WTC11 (cell line): ENCODE results near the gene ATP2C1. TPM values are rescaled to one million over a fixed set of nuclear protein-coding genes. Genes with fewer than 3 reads are reported as not detected.

Source experiments
- ATAC-seq: fragments of 200-7000 bp; cut with Tn5 transposase; 2 replicates; pipeline ENCODE4 v1.10.0; 2021; ENCODE audit warnings: mild to moderate bottlenecking, moderate library complexity
- CTCF ChIA-PET: fragments of 300-600 bp; sonication (Branson Sonifier 250); formaldehyde crosslinking; loops from one replicate; lab custom pipeline; 2021; ENCODE audit warnings: antibody characterized with exemption; lab: Charles Lee
- POLR2A ChIA-PET: fragments of 350-600 bp; sonication (Branson Sonifier 250); formaldehyde crosslinking; loops from one replicate; lab custom pipeline; 2021; ENCODE audit warnings: antibody characterized with exemption; lab: Charles Lee
- DNase-seq: peaks from one replicate; pipeline ENCODE4 v3.0.0; 2021; ENCODE audit warnings: low spot score
- H3K27ac Mint-ChIP-seq: 2 replicates; pipeline ENCODE4 v1.8.0; 2021; ENCODE audit warnings: mixed read lengths
- H3K27me3 Mint-ChIP-seq: 2 replicates; pipeline ENCODE4 v1.8.0; 2021; ENCODE audit warnings: low read depth, mild to moderate bottlenecking, moderate library complexity, mixed read lengths
- H3K36me3 Mint-ChIP-seq: 2 replicates; pipeline ENCODE4 v1.8.0; 2021; ENCODE audit warnings: mixed read lengths
- H3K4me1 Mint-ChIP-seq: 2 replicates; pipeline ENCODE4 v1.8.0; 2022; ENCODE audit warnings: mixed read lengths
- H3K4me3 Mint-ChIP-seq: 2 replicates; pipeline ENCODE4 v1.8.0; 2021; ENCODE audit warnings: mild to moderate bottlenecking, moderate library complexity, mixed read lengths
- H3K9me3 Mint-ChIP-seq: 2 replicates; pipeline ENCODE4 v1.8.0; 2021; ENCODE audit warnings: mixed read lengths
- CREB1 ChIP-seq: sonication (generic); formaldehyde crosslinking; IDR thresholded peaks from 2 replicates; pipeline ENCODE4 v1.8.0; 2023; ENCODE audit warnings: mild to moderate bottlenecking, missing genetic modification reagents
- MXD4 ChIP-seq: fragments of 250-450 bp; sonication (Bioruptor Pico); IDR thresholded peaks from 2 replicates; pipeline ENCODE4 v1.8.0; 2021; ENCODE audit warnings: mild to moderate bottlenecking, moderate library complexity, borderline replicate concordance
- NFATC4 ChIP-seq: fragments of 250-450 bp; sonication (Bioruptor Pico); IDR thresholded peaks from 2 replicates; pipeline ENCODE4 v1.9.0; 2021; ENCODE audit warnings: mild to moderate bottlenecking
- NFE2L1 ChIP-seq: sonication (generic); formaldehyde crosslinking; IDR thresholded peaks from 2 replicates; pipeline ENCODE4 v1.8.1; 2023; ENCODE audit warnings: missing genetic modification reagents
- SMAD4 ChIP-seq: sonication (generic); formaldehyde crosslinking; IDR thresholded peaks from 2 replicates; pipeline ENCODE4 v1.8.0; 2022; ENCODE audit warnings: mild to moderate bottlenecking, missing genetic modification reagents
- TEAD4 ChIP-seq: sonication (generic); formaldehyde crosslinking; IDR thresholded peaks from 2 replicates; pipeline ENCODE4 v1.8.0; 2022; ENCODE audit warnings: mild to moderate bottlenecking, missing genetic modification reagents
- ZNF121 ChIP-seq: sonication (generic); formaldehyde crosslinking; IDR thresholded peaks from 2 replicates; pipeline ENCODE4 v1.8.0; 2023; ENCODE audit warnings: missing genetic modification reagents
- total RNA-seq: library from RNA; stranded (reverse); gene quantifications from 3 replicates; pipeline ENCODE4 v1.2.3, GENCODE V29; 2021
- TF ChIP-seq, protein P1 (sequence below): sonication (generic); formaldehyde crosslinking; IDR thresholded peaks from 2 replicates; pipeline ENCODE4 v1.8.0; 2023; ENCODE audit warnings: missing genetic modification reagents, mild to moderate bottlenecking, borderline replicate concordance
- TF ChIP-seq, protein P2 (sequence below): sonication (generic); formaldehyde crosslinking; IDR thresholded peaks from 2 replicates; pipeline ENCODE4 v1.8.1; 2023; ENCODE audit warnings: mild to moderate bottlenecking, moderate library complexity, missing genetic modification reagents
- TF ChIP-seq, protein P3 (sequence below): sonication (generic); formaldehyde crosslinking; IDR thresholded peaks from 2 replicates; pipeline ENCODE4 v1.8.1; 2022; ENCODE audit warnings: low read depth, mild to moderate bottlenecking, moderate library complexity, missing genetic modification reagents, borderline replicate concordance
- TF ChIP-seq, protein P4 (sequence below): sonication (generic); formaldehyde crosslinking; IDR thresholded peaks from 2 replicates; pipeline ENCODE4 v1.8.0; 2023; ENCODE audit warnings: mild to moderate bottlenecking, missing genetic modification reagents
- TF ChIP-seq, protein P5 (sequence below): sonication (generic); formaldehyde crosslinking; IDR thresholded peaks from 2 replicates; pipeline ENCODE4 v1.8.0; 2022; ENCODE audit warnings: mild to moderate bottlenecking, missing genetic modification reagents
- TF ChIP-seq, protein P6 (sequence below): sonication (generic); formaldehyde crosslinking; IDR thresholded peaks from 2 replicates; pipeline ENCODE4 v1.8.1; 2023; ENCODE audit warnings: mild to moderate bottlenecking, missing genetic modification reagents
- TF ChIP-seq, protein P7 (sequence below): sonication (generic); formaldehyde crosslinking; IDR thresholded peaks from 2 replicates; pipeline ENCODE4 v1.8.1; 2022; ENCODE audit warnings: mild to moderate bottlenecking, moderate library complexity, missing genetic modification reagents

The ATP2C1 gene
- total RNA-seq, 1 experiment from 2014 or later, result 62.5 TPM

DNA sequence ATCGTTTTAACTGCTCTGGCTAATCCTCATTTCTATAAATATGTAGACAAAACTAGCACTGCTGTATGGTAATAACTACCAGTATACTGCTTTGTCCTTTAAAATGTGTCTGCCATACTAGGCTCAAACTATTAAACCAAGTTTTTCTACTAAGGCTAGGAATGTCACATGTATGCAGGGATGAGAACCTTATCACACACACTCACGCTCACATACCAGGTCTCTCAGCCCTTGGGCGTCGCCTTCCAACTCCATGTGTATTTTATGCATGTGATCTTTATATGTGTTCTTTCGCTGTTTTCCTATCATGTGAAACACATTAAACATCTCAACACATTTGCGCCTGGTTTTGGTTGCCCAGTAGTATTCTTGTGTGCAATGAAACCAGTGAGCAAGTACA, 32.6 kb downstream of the ATP2C1 start (continued):
- TF ChIP-seq, protein P1, sequence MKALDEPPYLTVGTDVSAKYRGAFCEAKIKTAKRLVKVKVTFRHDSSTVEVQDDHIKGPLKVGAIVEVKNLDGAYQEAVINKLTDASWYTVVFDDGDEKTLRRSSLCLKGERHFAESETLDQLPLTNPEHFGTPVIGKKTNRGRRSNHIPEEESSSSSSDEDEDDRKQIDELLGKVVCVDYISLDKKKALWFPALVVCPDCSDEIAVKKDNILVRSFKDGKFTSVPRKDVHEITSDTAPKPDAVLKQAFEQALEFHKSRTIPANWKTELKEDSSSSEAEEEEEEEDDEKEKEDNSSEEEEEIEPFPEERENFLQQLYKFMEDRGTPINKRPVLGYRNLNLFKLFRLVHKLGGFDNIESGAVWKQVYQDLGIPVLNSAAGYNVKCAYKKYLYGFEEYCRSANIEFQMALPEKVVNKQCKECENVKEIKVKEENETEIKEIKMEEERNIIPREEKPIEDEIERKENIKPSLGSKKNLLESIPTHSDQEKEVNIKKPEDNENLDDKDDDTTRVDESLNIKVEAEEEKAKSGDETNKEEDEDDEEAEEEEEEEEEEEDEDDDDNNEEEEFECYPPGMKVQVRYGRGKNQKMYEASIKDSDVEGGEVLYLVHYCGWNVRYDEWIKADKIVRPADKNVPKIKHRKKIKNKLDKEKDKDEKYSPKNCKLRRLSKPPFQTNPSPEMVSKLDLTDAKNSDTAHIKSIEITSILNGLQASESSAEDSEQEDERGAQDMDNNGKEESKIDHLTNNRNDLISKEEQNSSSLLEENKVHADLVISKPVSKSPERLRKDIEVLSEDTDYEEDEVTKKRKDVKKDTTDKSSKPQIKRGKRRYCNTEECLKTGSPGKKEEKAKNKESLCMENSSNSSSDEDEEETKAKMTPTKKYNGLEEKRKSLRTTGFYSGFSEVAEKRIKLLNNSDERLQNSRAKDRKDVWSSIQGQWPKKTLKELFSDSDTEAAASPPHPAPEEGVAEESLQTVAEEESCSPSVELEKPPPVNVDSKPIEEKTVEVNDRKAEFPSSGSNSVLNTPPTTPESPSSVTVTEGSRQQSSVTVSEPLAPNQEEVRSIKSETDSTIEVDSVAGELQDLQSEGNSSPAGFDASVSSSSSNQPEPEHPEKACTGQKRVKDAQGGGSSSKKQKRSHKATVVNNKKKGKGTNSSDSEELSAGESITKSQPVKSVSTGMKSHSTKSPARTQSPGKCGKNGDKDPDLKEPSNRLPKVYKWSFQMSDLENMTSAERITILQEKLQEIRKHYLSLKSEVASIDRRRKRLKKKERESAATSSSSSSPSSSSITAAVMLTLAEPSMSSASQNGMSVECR, result no peak
- TF ChIP-seq ZNF121 (CRISPR knock-in tag) (no peak), NFE2L1 (CRISPR knock-in tag) (no peak), NFATC4 (CRISPR knock-in tag) (no peak), MXD4 (no peak)
- TF ChIP-seq, protein P2, sequence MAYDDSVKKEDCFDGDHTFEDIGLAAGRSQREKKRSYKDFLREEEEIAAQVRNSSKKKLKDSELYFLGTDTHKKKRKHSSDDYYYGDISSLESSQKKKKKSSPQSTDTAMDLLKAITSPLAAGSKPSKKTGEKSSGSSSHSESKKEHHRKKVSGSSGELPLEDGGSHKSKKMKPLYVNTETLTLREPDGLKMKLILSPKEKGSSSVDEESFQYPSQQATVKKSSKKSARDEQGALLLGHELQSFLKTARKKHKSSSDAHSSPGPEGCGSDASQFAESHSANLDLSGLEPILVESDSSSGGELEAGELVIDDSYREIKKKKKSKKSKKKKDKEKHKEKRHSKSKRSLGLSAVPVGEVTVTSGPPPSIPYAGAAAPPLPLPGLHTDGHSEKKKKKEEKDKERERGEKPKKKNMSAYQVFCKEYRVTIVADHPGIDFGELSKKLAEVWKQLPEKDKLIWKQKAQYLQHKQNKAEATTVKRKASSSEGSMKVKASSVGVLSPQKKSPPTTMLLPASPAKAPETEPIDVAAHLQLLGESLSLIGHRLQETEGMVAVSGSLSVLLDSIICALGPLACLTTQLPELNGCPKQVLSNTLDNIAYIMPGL (CRISPR knock-in tag), result no peak
- TF ChIP-seq, protein P3, sequence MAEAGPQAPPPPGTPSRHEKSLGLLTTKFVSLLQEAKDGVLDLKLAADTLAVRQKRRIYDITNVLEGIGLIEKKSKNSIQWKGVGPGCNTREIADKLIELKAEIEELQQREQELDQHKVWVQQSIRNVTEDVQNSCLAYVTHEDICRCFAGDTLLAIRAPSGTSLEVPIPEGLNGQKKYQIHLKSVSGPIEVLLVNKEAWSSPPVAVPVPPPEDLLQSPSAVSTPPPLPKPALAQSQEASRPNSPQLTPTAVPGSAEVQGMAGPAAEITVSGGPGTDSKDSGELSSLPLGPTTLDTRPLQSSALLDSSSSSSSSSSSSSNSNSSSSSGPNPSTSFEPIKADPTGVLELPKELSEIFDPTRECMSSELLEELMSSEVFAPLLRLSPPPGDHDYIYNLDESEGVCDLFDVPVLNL, result no peak
- TF ChIP-seq, protein P4, sequence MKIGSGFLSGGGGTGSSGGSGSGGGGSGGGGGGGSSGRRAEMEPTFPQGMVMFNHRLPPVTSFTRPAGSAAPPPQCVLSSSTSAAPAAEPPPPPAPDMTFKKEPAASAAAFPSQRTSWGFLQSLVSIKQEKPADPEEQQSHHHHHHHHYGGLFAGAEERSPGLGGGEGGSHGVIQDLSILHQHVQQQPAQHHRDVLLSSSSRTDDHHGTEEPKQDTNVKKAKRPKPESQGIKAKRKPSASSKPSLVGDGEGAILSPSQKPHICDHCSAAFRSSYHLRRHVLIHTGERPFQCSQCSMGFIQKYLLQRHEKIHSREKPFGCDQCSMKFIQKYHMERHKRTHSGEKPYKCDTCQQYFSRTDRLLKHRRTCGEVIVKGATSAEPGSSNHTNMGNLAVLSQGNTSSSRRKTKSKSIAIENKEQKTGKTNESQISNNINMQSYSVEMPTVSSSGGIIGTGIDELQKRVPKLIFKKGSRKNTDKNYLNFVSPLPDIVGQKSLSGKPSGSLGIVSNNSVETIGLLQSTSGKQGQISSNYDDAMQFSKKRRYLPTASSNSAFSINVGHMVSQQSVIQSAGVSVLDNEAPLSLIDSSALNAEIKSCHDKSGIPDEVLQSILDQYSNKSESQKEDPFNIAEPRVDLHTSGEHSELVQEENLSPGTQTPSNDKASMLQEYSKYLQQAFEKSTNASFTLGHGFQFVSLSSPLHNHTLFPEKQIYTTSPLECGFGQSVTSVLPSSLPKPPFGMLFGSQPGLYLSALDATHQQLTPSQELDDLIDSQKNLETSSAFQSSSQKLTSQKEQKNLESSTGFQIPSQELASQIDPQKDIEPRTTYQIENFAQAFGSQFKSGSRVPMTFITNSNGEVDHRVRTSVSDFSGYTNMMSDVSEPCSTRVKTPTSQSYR (CRISPR knock-in tag), result no peak

DNA sequence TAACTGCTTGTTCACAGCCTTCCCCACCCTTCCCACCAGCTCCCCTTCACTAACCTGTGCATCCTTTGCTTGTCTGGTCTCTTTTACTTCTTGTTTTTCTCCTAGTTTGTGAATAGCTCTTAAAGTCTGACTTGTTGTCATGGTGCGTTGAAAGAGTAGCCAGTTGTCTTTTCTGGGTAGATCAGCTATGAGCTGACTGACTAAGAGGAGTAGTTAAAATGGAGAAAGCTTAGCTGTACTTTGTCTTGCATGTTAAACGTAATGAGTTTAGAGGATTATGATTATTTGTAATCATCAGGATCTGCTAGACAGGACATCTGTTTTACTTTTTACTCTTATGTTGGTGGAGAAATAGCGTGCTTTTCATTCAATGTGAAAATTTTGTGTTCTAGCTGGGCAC, 35.9 kb downstream of the ATP2C1 start:
- CTCF ChIA-PET, result no interaction called here
- H3K27me3 Mint-ChIP-seq, result no peaks in the 10 kb centered on the region
- H3K4me3 Mint-ChIP-seq, result no peak overlapping the region
- no peak for DNase-seq
- H3K4me1 Mint-ChIP-seq, result peaks cover 20% of the 10 kb centered on the region
- TF ChIP-seq, protein P1, result no peak
- TF ChIP-seq, protein P2 (CRISPR knock-in tag), result no peak
- TF ChIP-seq, protein P5, sequence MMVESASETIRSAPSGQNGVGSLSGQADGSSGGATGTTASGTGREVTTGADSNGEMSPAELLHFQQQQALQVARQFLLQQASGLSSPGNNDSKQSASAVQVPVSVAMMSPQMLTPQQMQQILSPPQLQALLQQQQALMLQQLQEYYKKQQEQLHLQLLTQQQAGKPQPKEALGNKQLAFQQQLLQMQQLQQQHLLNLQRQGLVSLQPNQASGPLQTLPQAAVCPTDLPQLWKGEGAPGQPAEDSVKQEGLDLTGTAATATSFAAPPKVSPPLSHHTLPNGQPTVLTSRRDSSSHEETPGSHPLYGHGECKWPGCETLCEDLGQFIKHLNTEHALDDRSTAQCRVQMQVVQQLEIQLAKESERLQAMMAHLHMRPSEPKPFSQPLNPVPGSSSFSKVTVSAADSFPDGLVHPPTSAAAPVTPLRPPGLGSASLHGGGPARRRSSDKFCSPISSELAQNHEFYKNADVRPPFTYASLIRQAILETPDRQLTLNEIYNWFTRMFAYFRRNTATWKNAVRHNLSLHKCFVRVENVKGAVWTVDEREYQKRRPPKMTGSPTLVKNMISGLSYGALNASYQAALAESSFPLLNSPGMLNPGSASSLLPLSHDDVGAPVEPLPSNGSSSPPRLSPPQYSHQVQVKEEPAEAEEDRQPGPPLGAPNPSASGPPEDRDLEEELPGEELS (CRISPR knock-in tag), result no peak
- TF ChIP-seq, protein P6, sequence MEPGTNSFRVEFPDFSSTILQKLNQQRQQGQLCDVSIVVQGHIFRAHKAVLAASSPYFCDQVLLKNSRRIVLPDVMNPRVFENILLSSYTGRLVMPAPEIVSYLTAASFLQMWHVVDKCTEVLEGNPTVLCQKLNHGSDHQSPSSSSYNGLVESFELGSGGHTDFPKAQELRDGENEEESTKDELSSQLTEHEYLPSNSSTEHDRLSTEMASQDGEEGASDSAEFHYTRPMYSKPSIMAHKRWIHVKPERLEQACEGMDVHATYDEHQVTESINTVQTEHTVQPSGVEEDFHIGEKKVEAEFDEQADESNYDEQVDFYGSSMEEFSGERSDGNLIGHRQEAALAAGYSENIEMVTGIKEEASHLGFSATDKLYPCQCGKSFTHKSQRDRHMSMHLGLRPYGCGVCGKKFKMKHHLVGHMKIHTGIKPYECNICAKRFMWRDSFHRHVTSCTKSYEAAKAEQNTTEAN (CRISPR knock-in tag), result no peak
- TF ChIP-seq CREB1 (CRISPR knock-in tag) (no peak), TEAD4 (CRISPR knock-in tag) (no peak), SMAD4 (CRISPR knock-in tag) (no peak)
- TF ChIP-seq, protein P7, sequence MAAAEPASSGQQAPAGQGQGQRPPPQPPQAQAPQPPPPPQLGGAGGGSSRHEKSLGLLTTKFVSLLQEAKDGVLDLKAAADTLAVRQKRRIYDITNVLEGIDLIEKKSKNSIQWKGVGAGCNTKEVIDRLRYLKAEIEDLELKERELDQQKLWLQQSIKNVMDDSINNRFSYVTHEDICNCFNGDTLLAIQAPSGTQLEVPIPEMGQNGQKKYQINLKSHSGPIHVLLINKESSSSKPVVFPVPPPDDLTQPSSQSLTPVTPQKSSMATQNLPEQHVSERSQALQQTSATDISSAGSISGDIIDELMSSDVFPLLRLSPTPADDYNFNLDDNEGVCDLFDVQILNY, result no peak
- H3K36me3 Mint-ChIP-seq, result peaks cover 8% of the 10 kb centered on the region
- peaks cover 4% of the 10 kb centered on the region; the same call in 1 of the 2 replicates for H3K9me3 Mint-ChIP-seq
- POLR2A ChIA-PET, result no interaction called here
- ATAC-seq, result no peak
- no peak overlapping the region for H3K27ac Mint-ChIP-seq
